HG02943 (cell line): ENCODE measurements around the gene C6.
"Not testable (repeated sequence)": the region's sequence is repeated elsewhere in the genome, so short reads cannot be mapped to it uniquely, and the experiment has no call there.

Experiments
- ATAC-seq: cut with Tn5 transposase; IDR thresholded peaks from one replicate; pipeline ENCODE4 v1.9.1; 2021; ENCODE audit warnings: mild to moderate bottlenecking, low read depth, moderate library complexity; ENCODE audit not compliant: unreplicated experiment

The C6 gene

DNA sequence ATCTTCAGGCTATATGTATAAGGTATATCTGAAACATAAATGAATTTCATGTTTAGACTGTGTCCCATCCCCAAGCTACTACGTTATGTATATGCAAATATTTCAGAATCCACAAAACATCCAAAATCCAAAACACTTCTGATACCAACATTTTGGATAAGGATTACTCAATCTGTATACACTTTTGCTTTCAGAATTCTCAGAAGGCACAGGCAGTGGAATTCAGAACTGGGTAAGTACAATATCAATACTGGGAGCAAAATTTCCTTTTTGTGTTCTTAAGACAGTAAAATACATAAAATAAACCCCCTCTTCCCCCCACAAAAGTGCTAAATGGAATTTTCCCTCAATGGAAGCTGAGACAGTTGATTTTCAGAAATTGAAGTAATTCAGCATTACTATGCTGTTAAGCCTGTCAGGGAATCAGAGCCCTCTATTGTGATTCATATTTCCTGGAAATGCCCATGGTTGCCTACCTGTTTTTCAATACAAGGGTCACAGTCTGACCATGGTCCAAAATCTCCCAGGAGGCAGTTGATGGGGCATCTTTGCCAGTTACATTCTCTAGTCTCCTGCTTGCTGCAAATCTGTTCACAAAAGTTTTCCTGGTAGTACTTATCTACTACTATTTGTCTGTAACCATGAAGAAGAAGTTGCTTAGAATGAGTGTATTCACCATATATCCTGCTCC lies 12.1 kb downstream of the C6 start:
- no peak for ATAC-seq

DNA sequence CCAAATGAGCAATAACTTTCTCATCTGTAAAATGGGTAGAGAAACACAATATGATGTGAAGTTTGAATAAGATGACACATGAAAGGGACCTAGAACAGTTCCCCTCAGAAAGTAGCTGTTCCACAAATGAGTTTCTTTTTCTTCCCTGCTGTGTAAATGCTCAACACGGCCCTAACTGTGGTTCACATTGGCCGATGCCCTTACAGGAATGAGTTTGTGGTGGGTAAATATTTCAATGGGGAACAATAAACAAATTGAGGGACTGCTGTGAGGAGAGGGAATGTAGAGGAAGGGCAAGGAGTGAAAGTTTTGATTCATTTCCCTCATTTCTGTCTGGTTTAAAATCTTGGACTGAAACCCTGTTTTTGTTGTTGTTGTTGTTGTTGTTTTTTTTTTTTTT lies 12.8 kb downstream of the C6 start:
- no peak for ATAC-seq

DNA sequence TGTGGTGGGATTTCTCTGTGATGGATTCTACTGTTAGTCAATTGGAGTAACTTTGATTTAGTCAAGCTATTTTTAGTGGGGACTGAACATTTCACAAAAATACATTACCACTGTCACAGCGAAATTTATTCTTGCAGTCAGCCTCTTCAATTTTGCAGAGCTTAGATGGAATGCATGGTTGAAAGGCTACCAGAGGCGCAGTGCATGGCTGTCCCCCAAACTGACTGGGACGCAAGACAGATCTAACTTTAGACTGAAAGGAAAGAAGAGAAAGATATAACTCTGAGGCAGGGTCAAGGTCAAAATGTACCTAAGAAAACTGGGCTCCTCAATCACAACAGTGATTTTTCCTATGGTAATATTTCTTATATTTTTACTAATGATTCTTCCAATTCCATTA lies 13.7 kb downstream of the C6 start:
- no peak for ATAC-seq

DNA sequence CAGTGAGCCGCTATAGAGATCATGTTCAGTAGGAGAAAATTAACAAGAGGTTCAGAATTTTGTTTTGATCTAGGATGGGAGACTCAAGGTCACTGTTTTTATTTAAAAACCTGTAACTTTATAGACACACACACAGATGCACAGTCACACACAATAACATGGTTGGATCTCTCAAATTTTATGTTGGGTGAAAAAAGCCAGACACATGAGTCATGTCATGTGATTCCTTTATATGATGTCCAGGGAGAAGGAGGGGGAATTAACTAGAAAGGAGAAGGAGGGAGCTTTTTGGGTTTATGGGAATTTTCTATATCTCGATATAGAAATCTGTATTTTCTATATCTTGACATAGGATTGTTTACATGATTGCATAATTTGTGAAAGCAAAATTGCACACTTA lies 17.1 kb downstream of the C6 start:
- no peak for ATAC-seq

DNA sequence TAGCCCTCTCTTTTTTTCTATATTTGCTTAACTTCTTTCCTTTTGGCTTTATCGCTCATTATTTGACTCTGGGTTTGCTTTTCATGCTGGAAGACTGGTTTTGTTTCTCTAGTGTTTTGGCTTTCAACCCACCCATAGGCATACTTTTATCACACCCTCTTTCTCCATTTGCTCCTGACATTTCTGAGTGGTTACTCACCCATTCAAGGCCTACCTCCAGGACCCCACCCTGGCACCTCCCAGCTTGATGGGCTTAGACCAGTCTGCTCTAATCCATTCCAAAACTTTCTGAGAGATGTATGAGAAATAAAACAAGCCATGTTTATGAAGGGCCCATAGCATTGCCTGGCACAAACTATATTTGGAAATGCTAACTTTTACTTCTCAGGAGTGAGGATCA lies 18.1 kb downstream of the C6 start:
- no peak for ATAC-seq

DNA sequence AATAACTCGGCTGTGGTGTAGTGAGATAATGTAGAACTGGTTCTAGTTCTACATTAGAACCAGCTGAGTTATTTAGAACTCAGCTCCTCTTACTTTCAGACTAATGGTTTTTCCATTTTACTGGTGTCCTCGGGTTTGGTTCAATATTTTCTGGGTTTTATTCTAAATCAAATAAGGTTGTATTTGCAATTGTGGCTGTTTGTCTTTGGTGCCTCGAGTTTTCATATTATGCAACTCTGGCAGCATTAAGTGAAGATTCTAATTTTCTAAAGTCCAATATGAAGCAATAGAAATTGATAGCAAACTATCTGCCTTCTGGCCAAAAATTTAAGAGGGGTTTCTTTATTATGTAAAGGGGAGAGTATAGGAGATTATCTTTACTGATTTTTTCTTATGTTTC lies 19.0 kb downstream of the C6 start:
- no peak for ATAC-seq

DNA sequence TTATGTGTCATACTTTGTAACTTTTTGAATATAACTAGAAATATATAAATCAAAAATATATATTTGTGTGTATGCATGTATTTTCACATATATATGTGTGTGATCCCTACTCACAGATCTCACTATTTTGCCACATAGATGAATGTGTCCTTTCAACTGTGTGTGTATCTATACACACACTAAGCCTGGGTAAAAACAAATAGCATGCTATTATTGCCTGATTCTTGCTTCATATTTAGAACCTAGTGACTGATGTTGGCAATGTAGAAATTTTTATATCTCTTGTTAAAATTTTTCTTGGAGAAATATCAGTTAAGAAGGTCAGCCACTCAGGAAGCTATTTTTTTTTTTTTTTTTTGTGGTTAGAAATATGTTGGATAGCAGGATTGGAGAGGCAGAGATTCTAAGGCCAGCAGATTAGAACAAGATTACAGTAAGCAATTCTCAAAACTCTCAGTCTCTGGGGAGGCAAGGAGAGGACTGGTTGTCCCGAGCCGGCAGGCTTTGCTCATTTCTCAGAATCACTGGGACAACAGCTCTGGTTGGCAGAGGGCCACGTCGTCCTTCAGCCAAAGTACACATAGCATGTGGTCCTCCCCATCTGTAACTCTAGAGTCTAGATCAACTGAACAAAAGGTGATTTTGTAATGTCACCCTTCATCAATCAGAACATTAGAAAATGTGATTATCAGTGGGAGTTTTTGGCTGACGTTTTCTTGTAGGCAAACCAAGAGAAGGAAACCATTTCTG lies 19.7 kb downstream of the C6 start:
- no peak for ATAC-seq

DNA sequence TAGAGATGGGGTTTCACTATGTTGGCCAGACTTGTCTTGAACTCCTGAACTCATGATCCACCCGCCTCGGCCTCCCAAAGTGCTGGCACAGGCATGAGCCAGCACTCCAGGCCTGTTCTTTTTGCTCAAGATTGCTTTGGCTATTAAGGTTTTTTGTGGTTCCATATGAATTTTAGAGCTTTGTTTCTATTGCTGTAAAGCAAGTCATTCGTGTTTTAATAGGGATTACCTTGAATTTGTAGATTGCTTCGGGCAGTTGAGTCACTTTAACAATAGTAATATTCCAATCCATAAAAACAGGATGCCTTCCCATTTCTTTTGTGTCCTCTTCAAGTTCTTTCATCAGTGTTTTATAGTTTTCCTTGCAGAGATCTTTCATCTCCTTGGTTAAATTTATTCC lies 22.1 kb downstream of the C6 start:
- ATAC-seq: no peak

DNA sequence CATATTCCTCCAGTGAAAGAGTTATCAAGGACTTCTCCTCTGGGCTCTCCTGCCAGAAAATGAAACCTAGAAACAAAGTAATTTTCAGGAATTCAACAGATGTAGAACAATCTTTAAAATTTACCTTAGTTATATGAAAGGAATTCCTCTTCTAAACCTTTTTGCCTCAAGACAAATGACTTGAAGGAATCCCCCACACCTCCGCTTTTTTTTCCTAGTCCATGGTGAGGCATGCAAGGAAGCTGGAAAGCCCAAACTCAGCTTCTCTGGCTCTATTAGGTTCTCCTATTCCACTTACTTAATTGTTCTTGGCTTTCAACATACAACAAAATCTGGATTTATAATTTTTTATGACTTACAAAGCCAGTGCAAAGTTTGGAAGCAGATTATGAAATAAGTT lies 27.2 kb downstream of the C6 start:
- no peak for ATAC-seq

DNA sequence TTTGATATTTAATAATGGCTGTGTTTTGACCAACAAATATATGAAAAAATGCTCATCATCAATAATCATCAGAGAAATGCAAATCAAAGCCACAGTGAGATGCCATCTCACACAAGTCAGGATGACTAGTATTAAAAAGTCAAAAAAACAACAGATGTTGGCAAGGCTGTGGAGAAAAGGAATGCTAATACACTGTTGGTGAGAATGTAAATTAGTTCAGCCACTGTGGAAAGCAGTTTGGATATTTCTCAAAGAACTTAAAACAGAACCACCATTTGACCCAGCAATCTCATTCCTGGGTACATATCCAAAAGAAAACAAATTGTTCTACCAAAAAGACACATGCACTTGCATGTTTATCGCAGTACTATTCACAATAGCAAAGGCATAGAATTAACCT lies 30.0 kb downstream of the C6 start:
- not testable (repeated sequence) for ATAC-seq

DNA sequence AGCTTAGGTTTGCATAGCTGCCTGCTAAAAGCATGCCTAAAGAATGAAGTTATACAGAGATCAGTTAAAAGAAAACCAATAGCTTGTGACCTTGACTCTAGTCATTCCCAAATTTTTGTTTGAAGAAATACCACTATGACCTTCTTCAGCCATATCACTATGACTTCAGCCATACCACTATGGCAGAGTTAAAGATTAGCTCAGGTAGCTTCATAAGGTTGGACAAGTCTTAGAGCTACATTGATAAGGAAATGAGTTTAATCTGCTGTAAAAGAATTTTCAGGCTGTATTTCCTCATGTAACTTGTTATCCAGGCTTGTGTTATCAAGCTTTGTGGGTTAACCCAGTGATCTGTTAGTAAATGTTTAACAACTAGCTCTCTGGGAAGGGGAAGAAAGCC lies 30.7 kb downstream of the C6 start:
- no peak for ATAC-seq

DNA sequence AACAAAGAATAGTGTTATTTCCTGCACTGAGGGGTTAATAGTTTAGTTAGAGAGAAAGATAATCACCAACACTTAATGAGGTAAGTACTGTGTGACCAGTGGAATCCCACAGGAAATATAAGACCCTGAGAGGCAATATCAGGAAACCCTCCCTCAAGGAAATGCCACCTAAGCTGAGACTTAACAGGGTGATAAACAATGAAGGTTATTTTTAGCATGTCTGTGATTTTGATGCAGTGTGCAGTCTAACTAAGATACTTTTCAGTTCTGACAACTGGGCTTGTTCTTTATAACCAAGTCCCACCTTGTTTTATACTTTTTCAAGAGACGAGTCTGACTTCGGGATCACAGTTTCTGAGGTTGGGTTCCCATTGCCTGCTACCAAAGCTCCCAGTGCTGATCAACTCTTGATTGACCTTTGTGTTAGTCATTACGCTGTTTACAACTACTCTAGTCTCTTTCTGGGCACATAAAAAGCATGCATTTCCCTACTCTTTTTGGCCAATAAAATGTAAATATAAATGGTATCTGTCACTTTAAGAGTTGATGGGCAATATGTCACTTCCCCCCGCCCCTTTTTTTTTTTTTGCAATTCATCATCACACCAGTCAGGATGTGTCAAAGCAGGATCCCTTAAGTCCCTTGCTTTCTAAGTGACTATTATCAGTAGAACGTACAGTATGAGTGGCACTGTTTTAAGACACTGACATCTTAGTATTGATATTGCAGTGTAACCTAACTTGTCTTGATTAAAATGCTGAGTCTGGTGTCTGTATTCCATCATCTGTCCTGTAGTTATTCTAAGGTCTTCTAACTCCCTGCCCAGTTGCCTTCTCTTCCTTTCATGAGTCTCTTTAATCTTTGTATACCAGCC lies 31.4 kb downstream of the C6 start:
- no peak for ATAC-seq

DNA sequence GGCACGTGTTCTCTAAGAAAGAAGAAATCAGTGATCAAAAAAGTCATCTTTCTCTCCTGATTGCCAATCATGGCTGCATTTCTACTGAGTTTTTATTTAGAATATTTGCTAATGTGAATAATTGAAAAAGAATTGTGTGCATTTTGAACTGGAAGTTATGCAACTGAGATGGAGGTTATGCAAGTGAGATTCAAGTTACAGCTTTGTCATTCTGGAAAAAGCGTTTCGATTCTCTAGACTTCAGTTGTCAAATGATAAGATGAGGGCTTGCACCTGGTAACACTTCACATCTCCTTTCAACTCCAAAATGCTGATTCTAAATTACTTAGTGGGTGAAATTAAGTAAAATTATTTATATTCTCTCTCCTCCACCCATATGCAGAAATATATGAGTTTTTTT lies 36.4 kb downstream of the C6 start:
- no peak for ATAC-seq

DNA sequence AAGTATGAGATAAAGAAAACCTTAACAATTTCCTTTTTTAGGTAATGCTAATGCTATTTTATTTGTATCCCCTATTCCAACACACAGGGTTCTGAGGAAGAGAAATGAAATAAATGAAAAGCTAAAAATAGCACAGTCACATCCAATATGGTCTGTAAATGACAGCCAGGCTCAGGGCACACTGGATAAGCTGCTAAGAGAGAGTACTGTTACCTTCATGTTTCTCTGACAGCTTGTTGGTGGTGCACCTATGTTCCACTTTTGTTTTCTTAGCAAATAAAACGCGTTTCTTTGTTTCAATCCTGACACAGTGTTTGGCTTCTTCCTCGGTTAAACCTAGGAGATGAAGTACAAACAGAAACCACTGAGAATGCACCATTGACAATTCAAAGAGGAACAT lies 41.3 kb downstream of the C6 start:
- no peak for ATAC-seq

DNA sequence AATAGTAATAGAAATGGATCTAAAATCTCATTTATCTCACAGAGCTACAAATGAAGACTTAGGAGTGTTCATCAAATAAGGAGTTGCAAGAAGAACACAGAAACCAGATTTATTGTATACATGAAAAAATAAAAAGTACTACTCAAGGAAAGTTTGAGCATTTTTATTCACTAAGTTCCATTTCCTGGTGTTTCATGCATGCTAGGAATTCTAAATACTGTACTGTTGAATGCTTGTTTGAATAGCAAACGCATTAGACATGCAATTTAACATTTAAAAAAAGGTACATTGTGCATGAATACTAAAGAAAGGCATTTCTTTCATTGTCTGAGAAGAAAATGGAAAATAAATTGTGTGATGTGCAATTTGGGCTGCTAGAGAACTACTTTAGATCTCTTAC lies 52.1 kb downstream of the C6 start:
- no peak for ATAC-seq

DNA sequence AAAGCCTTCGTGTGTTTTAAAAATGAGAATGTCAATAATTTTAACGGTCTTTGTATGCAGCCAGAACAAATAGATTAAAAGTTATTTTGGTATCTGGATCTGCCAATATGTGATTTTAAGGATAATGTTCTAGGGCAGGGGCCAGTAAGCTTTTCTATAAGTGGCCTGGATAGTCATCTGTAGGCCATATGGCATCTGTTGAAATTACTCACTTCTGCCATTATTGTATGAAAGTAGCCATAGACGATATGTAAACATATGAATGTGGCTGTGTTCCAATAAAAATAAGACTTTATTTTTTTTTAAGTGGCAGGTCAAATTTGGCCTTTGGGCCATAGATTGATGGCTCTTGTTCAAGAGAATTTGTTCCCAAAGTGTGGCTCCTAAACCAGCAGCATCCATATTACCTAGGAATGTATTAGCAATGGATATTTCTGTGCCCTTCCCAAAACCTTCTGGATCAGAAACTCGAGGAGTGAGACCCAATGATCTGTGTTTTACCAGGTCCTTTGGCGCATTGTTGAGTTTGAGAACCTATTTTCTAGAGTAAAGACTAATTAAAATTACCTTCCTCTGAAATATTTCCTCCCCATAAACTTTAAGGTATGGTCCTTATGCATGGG lies 55.9 kb downstream of the C6 start:
- ATAC-seq: no peak

DNA sequence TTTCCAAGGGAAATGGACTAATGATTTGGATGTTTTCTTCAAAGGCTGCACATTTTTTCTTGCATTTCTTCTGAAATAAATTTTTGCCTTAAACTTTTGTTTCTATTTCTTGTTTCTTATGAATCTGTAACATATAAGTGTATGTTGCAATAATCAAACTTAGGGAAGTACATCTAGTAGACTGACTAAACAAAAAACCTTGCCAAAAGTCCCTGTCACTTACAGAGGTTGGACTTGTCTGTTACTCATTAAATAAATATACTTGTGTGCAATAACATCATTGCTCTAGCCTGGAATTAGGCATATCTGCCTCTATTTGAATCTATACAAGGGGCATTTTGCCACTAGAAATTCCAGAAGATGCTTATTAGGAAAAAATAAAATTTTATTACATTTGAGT lies 56.6 kb downstream of the C6 start:
- no peak for ATAC-seq

DNA sequence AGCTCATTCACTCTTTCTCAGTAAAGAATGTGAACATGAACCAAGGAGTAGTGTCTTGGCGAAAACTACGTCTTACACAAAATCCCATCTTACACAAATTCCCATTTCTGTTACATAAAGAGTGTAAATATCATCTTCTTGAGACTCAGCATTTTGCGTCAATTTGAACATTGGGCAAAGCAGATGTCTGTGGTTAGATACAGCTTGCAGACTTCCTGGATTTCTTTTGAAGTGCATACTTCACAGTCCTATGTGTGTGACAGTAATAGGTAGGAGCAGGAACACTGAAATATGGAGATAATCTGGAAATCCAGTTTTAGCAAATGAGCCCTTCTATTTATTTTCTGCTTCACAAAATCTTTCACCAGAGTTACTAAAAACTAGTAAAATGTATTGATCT lies 58.8 kb downstream of the C6 start:
- ATAC-seq: no peak

DNA sequence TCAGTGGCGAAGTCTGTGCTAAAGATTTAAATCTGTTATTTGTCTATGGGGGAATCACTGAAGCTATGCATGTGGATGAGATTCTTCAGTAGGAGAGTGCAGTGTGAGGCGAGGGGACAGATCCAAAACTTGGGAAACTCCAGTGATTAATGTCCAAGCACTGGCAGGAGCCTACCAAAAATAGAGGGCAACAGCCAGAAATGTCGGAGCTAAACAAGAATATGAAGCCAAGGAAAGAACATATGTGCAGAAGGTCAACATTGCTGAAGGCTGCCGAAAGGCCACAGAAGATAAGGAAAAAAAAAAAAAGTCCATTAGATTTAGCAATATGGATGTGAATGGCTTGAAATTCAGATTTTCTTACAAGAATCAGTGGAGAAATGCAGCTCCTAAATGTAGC lies 61.8 kb downstream of the C6 start:
- ATAC-seq: no peak

DNA sequence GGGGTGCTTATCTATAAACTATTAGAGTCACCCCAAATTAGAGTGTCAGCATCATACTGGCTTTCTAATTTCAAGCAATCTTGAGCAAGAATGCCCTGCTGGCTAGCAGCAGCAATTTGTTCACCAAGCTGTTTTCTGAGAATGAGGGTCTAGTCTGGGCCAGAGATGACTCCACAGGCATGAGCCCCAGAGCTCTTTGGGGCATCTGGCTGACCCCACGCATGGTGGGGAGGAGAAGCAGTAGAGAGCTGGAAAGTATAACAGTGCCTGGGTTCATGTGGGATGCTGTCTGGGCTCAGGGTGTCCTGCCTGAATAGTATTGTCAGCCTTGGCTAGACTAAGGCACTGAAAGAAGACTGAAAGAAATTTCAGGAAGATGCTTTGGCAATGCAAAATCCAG lies 64.9 kb downstream of the C6 start:
- no peak for ATAC-seq

DNA sequence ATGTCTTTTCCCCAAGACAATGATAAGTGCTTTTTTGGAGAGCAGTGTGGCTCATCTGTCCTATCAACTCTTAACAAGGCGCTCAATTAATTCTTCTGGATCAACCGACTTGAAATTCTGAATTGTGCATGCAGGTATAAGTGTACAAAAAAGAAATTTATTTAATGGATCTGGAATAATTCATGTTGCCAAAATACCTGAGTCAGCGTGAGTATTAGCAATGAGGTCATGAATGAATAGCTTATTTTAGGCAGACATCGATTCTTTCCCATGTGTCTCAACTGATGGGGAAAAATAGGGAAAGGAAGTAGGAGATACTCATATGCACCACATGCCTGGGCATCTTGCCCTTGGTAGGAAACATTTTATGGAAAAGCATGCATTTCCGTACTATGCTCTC lies 68.0 kb downstream of the C6 start:
- ATAC-seq: no peak
